Fibroblast of the aortic adventitia (primary cell): ENCODE data around the gene RBM23. TPM values are rescaled to one million over a fixed set of nuclear protein-coding genes. Genes with fewer than 3 reads are reported as not detected.
A peak's percentile ranks its signal among the peaks of the same experiment; 100 is the strongest.

Source experiments
- DNase-seq: peaks from one replicate; pipeline ENCODE4 v3.0.0-alpha.2; 2010; ENCODE audit warnings: low read depth
- H3K4me3 ChIP-seq: 2 replicates; pipeline ENCODE4 v1.5.1; 2011; ENCODE audit warnings: low read depth, mild to moderate bottlenecking, control low read depth, low read length, moderate library complexity
- total RNA-seq: library from RNA; depleted of rRNA; stranded (reverse); fragments of >200 nt; gene quantifications from 2 replicates; pipeline ENCODE4 v1.2.3, GENCODE V29; 2012; ENCODE audit warnings: low replicate concordance
- TF ChIP-seq, protein P1 (sequence below): IDR thresholded peaks from 2 replicates; pipeline ENCODE4 v1.5.1; 2011; ENCODE audit warnings: mild to moderate bottlenecking, low read length, control low read depth, inconsistent platforms; ENCODE audit not compliant: insufficient read depth

RBM23 gene
- total RNA-seq, 1 donor = 101 TPM

DNA sequence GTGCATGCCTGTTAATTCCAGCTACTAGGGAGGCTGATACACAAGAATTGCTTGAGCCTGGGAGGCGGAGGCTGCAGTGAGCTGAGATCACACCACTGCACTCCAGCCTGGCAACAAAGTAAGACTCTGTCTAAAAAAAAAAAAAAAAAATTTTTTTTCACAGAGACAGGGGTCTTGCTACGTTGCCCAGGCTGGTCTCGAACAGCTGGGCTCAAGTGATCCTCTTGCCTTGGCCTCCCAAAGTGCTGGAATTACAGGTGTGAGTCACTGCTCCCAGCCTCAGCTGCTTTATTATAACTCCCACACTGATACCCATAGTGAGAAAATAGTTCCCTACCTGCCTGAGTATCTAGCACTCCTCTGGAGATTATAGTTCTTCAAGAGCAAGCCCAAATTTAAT, 26.7 kb upstream of the RBM23 start:
- TF ChIP-seq, protein P1, sequence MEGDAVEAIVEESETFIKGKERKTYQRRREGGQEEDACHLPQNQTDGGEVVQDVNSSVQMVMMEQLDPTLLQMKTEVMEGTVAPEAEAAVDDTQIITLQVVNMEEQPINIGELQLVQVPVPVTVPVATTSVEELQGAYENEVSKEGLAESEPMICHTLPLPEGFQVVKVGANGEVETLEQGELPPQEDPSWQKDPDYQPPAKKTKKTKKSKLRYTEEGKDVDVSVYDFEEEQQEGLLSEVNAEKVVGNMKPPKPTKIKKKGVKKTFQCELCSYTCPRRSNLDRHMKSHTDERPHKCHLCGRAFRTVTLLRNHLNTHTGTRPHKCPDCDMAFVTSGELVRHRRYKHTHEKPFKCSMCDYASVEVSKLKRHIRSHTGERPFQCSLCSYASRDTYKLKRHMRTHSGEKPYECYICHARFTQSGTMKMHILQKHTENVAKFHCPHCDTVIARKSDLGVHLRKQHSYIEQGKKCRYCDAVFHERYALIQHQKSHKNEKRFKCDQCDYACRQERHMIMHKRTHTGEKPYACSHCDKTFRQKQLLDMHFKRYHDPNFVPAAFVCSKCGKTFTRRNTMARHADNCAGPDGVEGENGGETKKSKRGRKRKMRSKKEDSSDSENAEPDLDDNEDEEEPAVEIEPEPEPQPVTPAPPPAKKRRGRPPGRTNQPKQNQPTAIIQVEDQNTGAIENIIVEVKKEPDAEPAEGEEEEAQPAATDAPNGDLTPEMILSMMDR = no peak
- no peak for DNase-seq

DNA sequence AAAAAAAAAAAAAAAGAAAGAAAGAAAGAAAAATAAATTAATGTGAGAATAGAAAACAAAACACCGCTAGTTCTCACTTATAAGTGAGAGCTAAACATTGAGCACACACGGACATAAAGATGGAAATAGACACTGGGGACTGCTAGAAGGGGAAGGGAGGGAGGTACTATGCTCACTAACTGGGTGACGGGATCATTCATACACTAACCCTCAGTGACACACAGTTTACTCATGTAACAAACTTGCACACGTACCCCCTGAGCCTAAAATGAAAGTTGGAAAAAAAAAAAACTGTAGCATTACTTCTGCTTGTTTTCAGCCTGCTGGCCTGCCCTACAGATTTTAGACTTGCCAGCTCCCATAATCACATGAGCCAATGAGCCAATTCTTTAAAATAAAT, 20.7 kb upstream of the RBM23 start:
- no peak overlapping the region for H3K4me3 ChIP-seq
- DNase-seq = peak; percentile 33
- TF ChIP-seq, protein P1 = no peak

More for the DNA sequence above, 26.7 kb upstream of the RBM23 start:
- no peak overlapping the region for H3K4me3 ChIP-seq

DNA sequence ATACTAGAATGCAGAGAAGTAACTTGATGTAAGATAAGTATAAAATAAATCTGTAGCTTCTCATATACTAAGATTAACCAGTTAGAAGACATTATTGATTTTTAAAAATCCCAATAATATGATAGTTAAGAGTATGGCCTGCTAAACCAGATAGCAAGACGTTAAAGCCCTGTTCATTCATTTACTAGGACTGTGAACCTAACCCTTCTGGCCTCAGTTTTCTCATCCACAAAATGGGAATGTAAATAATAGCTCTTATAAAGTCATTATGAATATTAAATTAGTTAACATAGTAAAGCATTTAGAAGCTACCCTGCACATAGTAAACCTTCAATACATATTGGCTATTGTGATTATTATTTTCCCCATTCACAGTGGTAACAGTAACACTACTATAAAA, 16.2 kb upstream of the RBM23 start:
- H3K4me3 ChIP-seq = no peak overlapping the region
- TF ChIP-seq, protein P1 = no peak
- no peak for DNase-seq

DNA sequence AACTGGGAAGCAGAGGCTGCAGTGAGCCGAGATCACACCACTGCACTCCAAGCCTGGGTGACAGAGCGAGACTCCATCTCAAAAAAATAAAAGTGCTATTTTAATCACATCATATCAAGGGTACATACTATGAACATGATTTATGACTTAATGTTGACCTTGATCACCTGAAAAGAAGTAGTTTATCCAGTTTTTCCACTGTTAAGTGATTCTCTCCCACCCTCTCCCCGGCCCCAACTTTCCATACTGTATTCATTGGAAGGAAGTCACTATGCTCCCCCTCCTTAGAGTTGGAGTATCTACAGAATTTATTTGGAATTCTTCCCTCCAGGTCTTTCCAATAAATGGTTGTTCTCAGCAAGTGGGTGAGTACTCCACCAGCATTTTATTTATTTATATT, 13.2 kb upstream of the RBM23 start:
- TF ChIP-seq, protein P1 = no peak
- no peak for DNase-seq
- H3K4me3 ChIP-seq = no peak overlapping the region

DNA sequence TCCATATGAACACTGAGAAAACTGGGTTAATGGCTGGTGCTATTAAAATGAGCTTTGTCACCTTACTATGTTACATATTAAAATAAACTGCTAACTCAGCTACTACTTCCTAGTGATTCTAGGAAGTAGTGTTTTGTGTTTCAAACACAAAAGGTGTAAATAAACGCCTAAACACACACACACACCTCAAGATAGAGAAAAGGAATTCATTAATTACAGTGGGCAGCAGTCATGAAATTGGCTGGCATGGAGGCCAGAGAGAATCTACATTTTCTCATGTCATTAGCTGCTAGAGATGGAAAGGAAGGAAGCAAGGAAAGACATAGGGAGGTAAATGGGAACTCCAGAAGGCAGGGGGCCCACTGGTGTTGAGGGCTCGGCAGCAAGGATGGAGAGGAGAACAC, 11.0 kb upstream of the RBM23 start:
- TF ChIP-seq, protein P1 = no peak
- peak overlapping the region; percentile 65 for H3K4me3 ChIP-seq
- no peak for DNase-seq

DNA sequence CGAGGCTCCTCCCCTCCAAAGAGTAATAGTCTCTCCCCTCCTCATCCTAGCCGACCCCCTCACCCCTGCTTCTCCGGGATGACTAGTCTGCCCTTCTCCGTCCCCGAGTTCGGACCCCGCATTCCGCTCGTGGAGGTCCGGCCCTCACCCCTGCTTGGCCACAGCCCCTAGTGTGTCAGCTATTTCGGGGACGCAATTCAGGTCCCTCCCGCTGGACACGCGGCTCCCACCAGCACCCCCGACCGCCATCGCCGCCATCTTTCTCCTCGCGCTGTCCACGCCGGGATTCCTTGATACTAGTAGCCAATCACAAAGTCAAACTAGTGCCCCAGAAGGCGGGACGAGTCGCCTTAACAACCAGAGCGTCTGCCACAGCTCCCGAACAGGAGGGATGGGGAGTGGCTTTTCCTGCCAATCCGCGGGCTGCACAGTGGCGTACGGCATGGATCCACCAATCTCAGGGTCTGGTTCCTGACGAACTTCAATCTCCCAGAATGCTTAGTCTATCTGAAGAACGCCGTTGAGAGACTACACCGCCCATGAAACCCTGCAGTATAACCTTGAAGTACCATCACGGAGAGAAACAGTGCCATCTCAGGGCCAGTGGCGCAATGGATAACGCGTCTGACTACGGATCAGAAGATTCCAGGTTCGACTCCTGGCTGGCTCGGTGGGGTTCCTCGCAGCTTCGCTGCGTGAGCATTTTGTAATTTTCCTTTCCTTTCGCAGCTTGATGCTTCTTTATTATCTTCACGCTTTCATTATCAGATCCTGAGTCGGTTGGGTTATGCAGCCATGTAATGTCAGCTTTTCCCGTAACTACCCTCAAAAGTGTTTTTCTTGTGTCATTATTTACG, 10.4 kb upstream of the RBM23 start, which contains the start of gene PRMT5:
Gene PRMT5, minus strand, starts transcription at position 273 of the 857 bp plus-strand sequence. Its CDS starts 15 bp downstream, at position 258.
- TF ChIP-seq, protein P1 = no peak
- H3K4me3 ChIP-seq = peak within 1 kb of the TSS; percentile 98
- DNase-seq = peak; percentile 100
